Measurements from ENCODE around the gene PACRG.

The PACRG gene

GRCh38 chr6:162715601-162716000 is 12.2 kb upstream of the PACRG start:
- H3K4me1 ChIP-seq (ENCODE audit: control insufficient read depth in 1 of 2, insufficient read depth in 1 of 2, low read depth in 1 of 2, low read length in 1 of 2): peaks cover 0 to 5% of the 10 kb centered on the region in 2 experiments
- H3K4me3 ChIP-seq (ENCODE audit: low read depth in 1 of 2, low read length in 1 of 2): no peak overlapping the region
- H3K27me3 ChIP-seq: no peaks in the 10 kb centered on the region
- H3K27ac ChIP-seq: no peak overlapping the region
- H3K9me3 ChIP-seq: no peaks in the 10 kb centered on the region
- no peak for TF ChIP-seq CTCF (IDR thresholded peaks at IDR 0.05)
- no peaks in the 10 kb centered on the region for H3K36me3 ChIP-seq

GRCh38 chr6:162719528-162719927 is 8.2 kb upstream of the PACRG start:
- no peaks in the 10 kb centered on the region for H3K27me3 ChIP-seq
- H3K4me1 ChIP-seq (ENCODE audit: control insufficient read depth in 1 of 2, insufficient read depth in 1 of 2, low read depth in 1 of 2, low read length in 1 of 2): no peaks in the 10 kb centered on the region
- H3K4me3 ChIP-seq (ENCODE audit: low read depth in 1 of 2, low read length in 1 of 2): no peak overlapping the region
- H3K27ac ChIP-seq: no peak overlapping the region
- H3K9me3 ChIP-seq: no peaks in the 10 kb centered on the region
- no peak for TF ChIP-seq CTCF (IDR thresholded peaks at IDR 0.05)
- no peaks in the 10 kb centered on the region for H3K36me3 ChIP-seq

GRCh38 chr6:162721404-162721687 is 6.4 kb upstream of the PACRG start:
- Histone ChIP-seq H3K27me3 (no peaks in the 10 kb centered on the region), H3K27ac (no peak overlapping the region), H3K9me3 (no peaks in the 10 kb centered on the region), H3K36me3 (no peaks in the 10 kb centered on the region), H3K4me1 (ENCODE audit: control insufficient read depth in 1 of 2, insufficient read depth in 1 of 2, low read depth in 1 of 2, low read length in 1 of 2) (no peaks in the 10 kb centered on the region), H3K4me3 (ENCODE audit: low read depth in 1 of 2, low read length in 1 of 2) (no peak overlapping the region)
- no peak for TF ChIP-seq CTCF (IDR thresholded peaks at IDR 0.05)

- no peak overlapping the region for H3K4me3 ChIP-seq (ENCODE audit: low read depth in 1 of 2, low read length in 1 of 2)
- no peaks in the 10 kb centered on the region for H3K9me3 ChIP-seq
- no peaks in the 10 kb centered on the region for H3K36me3 ChIP-seq
- H3K4me1 ChIP-seq (ENCODE audit: control insufficient read depth in 1 of 2, insufficient read depth in 1 of 2, low read depth in 1 of 2, low read length in 1 of 2): peaks cover 0 to 5% of the 10 kb centered on the region in 2 experiments
- H3K27ac ChIP-seq: no peak overlapping the region
- TF ChIP-seq CTCF (IDR thresholded peaks at IDR 0.05): no peak
- peaks cover 8% of the 10 kb centered on the region for H3K27me3 ChIP-seq
Observed at GRCh38 chr6:162722226-162722625, 5.5 kb upstream of the PACRG start.

- peaks cover 0 to 5% of the 10 kb centered on the region in 2 experiments for H3K4me1 ChIP-seq (ENCODE audit: control insufficient read depth in 1 of 2, insufficient read depth in 1 of 2, low read depth in 1 of 2, low read length in 1 of 2)
- H3K9me3 ChIP-seq: no peaks in the 10 kb centered on the region
- H3K27me3 ChIP-seq: peaks cover 12% of the 10 kb centered on the region
- H3K4me3 ChIP-seq (ENCODE audit: low read depth in 1 of 2, low read length in 1 of 2): no peak overlapping the region
- no peak for TF ChIP-seq CTCF (IDR thresholded peaks at IDR 0.05)
- H3K27ac ChIP-seq: no peak overlapping the region
- H3K36me3 ChIP-seq: no peaks in the 10 kb centered on the region
Observed at GRCh38 chr6:162722633-162723032, 5.1 kb upstream of the PACRG start.

GRCh38 chr6:162726947-162727321 is 840 bp upstream of the PACRG start:
- peak overlapping the region in 1 of 2 experiments; percentile 74 for H3K4me3 ChIP-seq (ENCODE audit: low read depth in 1 of 2, low read length in 1 of 2)
- H3K36me3 ChIP-seq: no peaks in the 10 kb centered on the region
- no peak for TF ChIP-seq CTCF (IDR thresholded peaks at IDR 0.05)
- no peaks in the 10 kb centered on the region for H3K9me3 ChIP-seq
- peaks cover 2 to 5% of the 10 kb centered on the region in 2 experiments for H3K4me1 ChIP-seq (ENCODE audit: control insufficient read depth in 1 of 2, insufficient read depth in 1 of 2, low read depth in 1 of 2, low read length in 1 of 2)
- H3K27me3 ChIP-seq: peaks cover 34% of the 10 kb centered on the region
- no peak overlapping the region for H3K27ac ChIP-seq

All from neutrophil (primary cell).